A673 (cell line): ENCODE measurements around the gene LNP1.

ENCODE experiments used
- CTCF ChIP-seq: fragments of 300-800, 200-600 bp; sonication (generic); conservative IDR thresholded peaks from 2 replicates; pipeline ENCODE4 v1.5.1; 2017; ENCODE audit warnings: low read depth, mild to moderate bottlenecking, antibody characterized with exemption, low read length, moderate library complexity, mixed read lengths
- EZH2 ChIP-seq: fragments of 200-600 bp; sonication (generic); IDR thresholded peaks from 2 replicates; pipeline ENCODE4 v1.6.1; 2017; ENCODE audit warnings: borderline replicate concordance, low read depth, mild to moderate bottlenecking, mixed read lengths, antibody characterized with exemption, low read length; ENCODE audit not compliant: poor library complexity, severe bottlenecking

GRCh38 chr3:100443690-100444089 is 42.4 kb downstream of the LNP1 start:
- TF ChIP-seq CTCF: no peak
- TF ChIP-seq EZH2: no peak
